Breast epithelium (tissue), 4 donors: ENCODE data around the gene HS6ST3. TPM values are rescaled to one million over a fixed set of nuclear protein-coding genes. Genes with fewer than 3 reads are reported as not detected.

Experiments used
- DNase-seq, 2 donors: peaks; one replicate each; pipeline ENCODE4 v3.0.0-alpha.2; 2019; ENCODE audit warnings: low spot score in 2 of 2
- H3K27ac ChIP-seq, 2 donors: fragments of 200-600 bp; sonication (generic) in 1 of 2; one replicate each; pipeline ENCODE4 v1.5.1; 2016 to 2019; ENCODE audit warnings: mild to moderate bottlenecking in 1 of 2
- H3K27me3 ChIP-seq, 2 donors: fragments of 200-600 bp; sonication (generic) in 1 of 2; one replicate each; pipeline versions ENCODE4 v1.5.1 to v1.6.0; 2017 to 2019; ENCODE audit warnings: control low read depth in 1 of 2, mild to moderate bottlenecking in 1 of 2
- H3K36me3 ChIP-seq: fragments of 200-600 bp; one replicate; pipeline ENCODE4 v1.5.1; 2019
- H3K4me1 ChIP-seq, 2 donors: fragments of 200-600 bp; sonication (generic); one replicate each; pipeline ENCODE4 v1.5.1; 2016 to 2019; ENCODE audit warnings: control low read depth in 1 of 2
- H3K4me3 ChIP-seq, 3 donors: fragments of 200-600 bp; sonication (generic); 1 replicate in 2 of 3; 2 replicates in 1 of 3; pipeline ENCODE4 v1.5.1; 2016 to 2019; ENCODE audit warnings: mild to moderate bottlenecking in 3 of 3, moderate library complexity in 2 of 3
- H3K9me3 ChIP-seq, 2 donors: fragments of 200-600 bp; sonication (generic) in 1 of 2; one replicate each; pipeline ENCODE4 v1.5.1; 2016 to 2019; ENCODE audit warnings: control low read depth in 1 of 2
- POLR2A ChIP-seq: fragments of 450-650 bp; IDR thresholded peaks from one replicate; pipeline ENCODE4 v1.6.1; 2016; ENCODE audit warnings: antibody characterized with exemption, mild to moderate bottlenecking, moderate library complexity
- POLR2AphosphoS5 ChIP-seq, 3 donors: sonication (generic); formaldehyde crosslinking; IDR thresholded peaks; one replicate each; pipeline ENCODE4 v1.6.1; 2017; ENCODE audit warnings: antibody characterized with exemption in 3 of 3
- intact Hi-C: fragments of 100-400 bp; cut with DNase I; formaldehyde crosslinking; loops from one replicate; pipeline ENCODE4 v1.15.1; 2023; ENCODE audit warnings: low total_unique reads
- total RNA-seq, 3 donors: library from RNA; depleted of rRNA; stranded (reverse); fragments of >200 nt; gene quantifications; one replicate each; pipeline ENCODE4 v1.1.0, GENCODE V29; 2016
- TF ChIP-seq, protein P1 (sequence below), 3 donors: fragments of 450-650 bp; IDR thresholded peaks; one replicate each; pipeline ENCODE4 v1.5.1; 2016 to 2017; ENCODE audit warnings: antibody characterized with exemption in 3 of 3, mild to moderate bottlenecking in 3 of 3, moderate library complexity in 3 of 3

Gene HS6ST3
- total RNA-seq, 3 donors from 2014 or later = under 0.01 to 1.3 (median 0.59) TPM

DNA sequence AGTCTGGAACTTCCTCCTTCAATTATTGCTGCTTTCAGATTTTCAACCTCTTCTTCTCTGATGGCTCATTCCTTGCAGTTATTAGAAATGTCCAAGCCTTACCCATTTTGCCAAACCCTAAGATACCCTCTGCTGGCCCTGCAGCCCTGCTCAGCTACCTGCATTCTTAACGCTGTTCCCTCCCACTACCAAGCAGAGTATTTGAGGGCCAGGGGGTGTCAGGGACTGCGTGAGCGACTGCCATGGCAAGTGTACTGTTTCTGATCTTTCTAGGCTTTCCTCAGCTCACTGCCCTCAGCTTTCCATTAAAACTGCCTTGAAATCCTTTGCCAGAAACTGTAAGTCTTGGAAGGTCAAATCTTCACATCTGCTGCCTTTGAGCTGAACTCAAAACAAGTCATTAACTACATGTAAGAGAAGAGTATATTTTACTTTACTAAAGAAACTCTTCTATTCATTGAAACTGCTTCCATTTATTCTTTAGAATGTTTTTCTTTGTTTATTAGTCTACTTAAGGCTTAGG, 41.0 kb downstream of the HS6ST3 start:
- H3K4me3 ChIP-seq = no peak overlapping the region
- no peak overlapping the region for H3K27ac ChIP-seq
- no peak for DNase-seq
- no peaks in the 10 kb centered on the region for H3K9me3 ChIP-seq
- no peaks in the 10 kb centered on the region for H3K4me1 ChIP-seq
- intact Hi-C loops = no loop called here
- TF ChIP-seq POLR2AphosphoS5 (IDR thresholded peaks at IDR 0.05) (no peak), POLR2A (no peak)
- TF ChIP-seq, protein P1, sequence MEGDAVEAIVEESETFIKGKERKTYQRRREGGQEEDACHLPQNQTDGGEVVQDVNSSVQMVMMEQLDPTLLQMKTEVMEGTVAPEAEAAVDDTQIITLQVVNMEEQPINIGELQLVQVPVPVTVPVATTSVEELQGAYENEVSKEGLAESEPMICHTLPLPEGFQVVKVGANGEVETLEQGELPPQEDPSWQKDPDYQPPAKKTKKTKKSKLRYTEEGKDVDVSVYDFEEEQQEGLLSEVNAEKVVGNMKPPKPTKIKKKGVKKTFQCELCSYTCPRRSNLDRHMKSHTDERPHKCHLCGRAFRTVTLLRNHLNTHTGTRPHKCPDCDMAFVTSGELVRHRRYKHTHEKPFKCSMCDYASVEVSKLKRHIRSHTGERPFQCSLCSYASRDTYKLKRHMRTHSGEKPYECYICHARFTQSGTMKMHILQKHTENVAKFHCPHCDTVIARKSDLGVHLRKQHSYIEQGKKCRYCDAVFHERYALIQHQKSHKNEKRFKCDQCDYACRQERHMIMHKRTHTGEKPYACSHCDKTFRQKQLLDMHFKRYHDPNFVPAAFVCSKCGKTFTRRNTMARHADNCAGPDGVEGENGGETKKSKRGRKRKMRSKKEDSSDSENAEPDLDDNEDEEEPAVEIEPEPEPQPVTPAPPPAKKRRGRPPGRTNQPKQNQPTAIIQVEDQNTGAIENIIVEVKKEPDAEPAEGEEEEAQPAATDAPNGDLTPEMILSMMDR (IDR thresholded peaks at IDR 0.05) = no peak
- no peaks in the 10 kb centered on the region for H3K36me3 ChIP-seq
- H3K27me3 ChIP-seq = no peaks in the 10 kb centered on the region

- intact Hi-C loops = no loop called here
- no peak for DNase-seq
- Histone ChIP-seq H3K9me3 (no peaks in the 10 kb centered on the region), H3K27me3 (no peaks in the 10 kb centered on the region), H3K36me3 (no peaks in the 10 kb centered on the region), H3K4me1 (no peaks in the 10 kb centered on the region), H3K27ac (no peak overlapping the region), H3K4me3 (no peak overlapping the region)
- no peak for TF ChIP-seq POLR2A
- TF ChIP-seq POLR2AphosphoS5 (IDR thresholded peaks at IDR 0.05) = no peak
- TF ChIP-seq, protein P1 (IDR thresholded peaks at IDR 0.05) = no peak
Measured at GRCh38 chr13:96141032-96141431, 51.1 kb downstream of the HS6ST3 start.

DNA sequence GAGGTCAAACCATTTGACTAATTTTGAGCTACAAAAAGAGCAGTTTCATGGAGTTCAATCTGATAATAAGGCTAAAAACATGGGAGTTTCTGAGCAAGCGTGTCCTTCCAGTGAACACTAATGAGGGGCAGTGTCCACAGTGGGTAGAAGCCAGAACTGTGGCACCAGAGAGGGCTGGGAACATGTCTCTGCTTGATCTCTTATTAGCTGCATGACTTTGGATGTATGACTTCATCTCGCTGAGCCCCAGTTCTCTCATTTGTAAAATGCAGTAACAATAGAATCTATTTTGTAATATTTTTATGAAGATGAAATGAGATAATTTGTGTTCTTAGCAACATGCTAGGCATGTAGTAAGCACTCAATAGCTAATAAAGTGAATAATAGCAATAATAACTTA, 69.8 kb downstream of the HS6ST3 start:
- Histone ChIP-seq H3K27ac (no peak overlapping the region), H3K4me1 (no peaks in the 10 kb centered on the region), H3K9me3 (no peaks in the 10 kb centered on the region), H3K36me3 (no peaks in the 10 kb centered on the region), H3K27me3 (no peaks in the 10 kb centered on the region), H3K4me3 (no peak overlapping the region)
- TF ChIP-seq, protein P1 (IDR thresholded peaks at IDR 0.05) = no peak
- TF ChIP-seq POLR2A (no peak), POLR2AphosphoS5 (IDR thresholded peaks at IDR 0.05) (no peak)
- intact Hi-C loops = no loop called here
- no peak for DNase-seq

- TF ChIP-seq, protein P1 (IDR thresholded peaks at IDR 0.05) = no peak
- TF ChIP-seq POLR2A (no peak), POLR2AphosphoS5 (IDR thresholded peaks at IDR 0.05) (no peak)
- no peak overlapping the region for H3K27ac ChIP-seq
- no peak overlapping the region for H3K4me3 ChIP-seq
- intact Hi-C loops = no loop called here
- H3K4me1 ChIP-seq = no peaks in the 10 kb centered on the region
- no peaks in the 10 kb centered on the region for H3K27me3 ChIP-seq
- no peak for DNase-seq
- no peaks in the 10 kb centered on the region for H3K36me3 ChIP-seq
- H3K9me3 ChIP-seq = no peaks in the 10 kb centered on the region
Measured at GRCh38 chr13:96161141-96161540, 71.2 kb downstream of the HS6ST3 start.

DNA sequence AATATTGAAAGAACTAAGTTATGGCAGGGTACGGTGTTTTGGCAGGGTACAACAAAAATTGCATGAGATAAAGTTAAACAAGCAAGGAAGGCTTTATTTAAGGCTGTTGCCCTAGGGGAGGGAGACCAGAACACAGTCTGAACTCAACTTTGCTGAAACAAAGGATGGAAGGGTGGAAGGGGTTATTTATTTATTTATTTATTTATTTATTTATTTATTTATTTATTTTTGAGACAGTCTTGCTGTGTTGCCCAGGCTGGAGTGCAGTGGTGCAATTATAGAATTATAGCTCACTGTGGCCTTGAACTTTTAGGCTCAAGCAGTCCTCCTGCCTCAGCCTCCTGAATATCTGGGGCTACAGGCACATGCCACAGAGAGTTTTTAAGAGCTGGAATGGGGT, 75.9 kb downstream of the HS6ST3 start:
- DNase-seq = no peak

More for the DNA sequence above, 75.9 kb downstream of the HS6ST3 start:
- TF ChIP-seq POLR2AphosphoS5 (IDR thresholded peaks at IDR 0.05) = no peak
- TF ChIP-seq POLR2A = no peak
- TF ChIP-seq, protein P1 (IDR thresholded peaks at IDR 0.05) = no peak
- Histone ChIP-seq H3K9me3 (no peaks in the 10 kb centered on the region), H3K4me3 (no peak overlapping the region), H3K27me3 (no peaks in the 10 kb centered on the region), H3K4me1 (no peaks in the 10 kb centered on the region), H3K36me3 (no peaks in the 10 kb centered on the region), H3K27ac (no peak overlapping the region)
- intact Hi-C loops = no loop called here
